Measurements from ENCODE around the gene ATP6V1C2.

Gene ATP6V1C2

GRCh38 chr2:10733566-10733925 lies 12.1 kb downstream of the ATP6V1C2 start:
- no peak for DNase-seq

DNA sequence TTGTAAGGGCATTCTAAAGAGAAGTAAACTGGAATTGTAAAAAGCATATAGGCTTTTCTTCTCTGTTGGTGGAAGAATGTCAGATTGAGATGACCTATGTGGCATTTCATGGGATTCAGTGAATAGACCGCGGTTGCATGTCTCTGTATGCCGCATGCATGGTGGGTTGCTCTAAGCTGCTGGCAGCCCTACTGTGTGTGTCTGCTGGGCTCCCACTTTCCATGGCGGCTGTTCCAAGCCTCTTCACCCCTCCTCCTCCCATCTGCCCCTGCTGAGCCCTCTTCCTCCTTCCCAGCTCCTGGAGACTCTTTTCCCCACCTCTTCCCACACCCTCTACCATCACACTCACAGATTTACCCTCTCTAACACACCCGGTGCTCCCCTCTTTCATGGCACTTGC lies 12.6 kb downstream of the ATP6V1C2 start:
- DNase-seq: no peak

- no peak for DNase-seq
Observed at GRCh38 chr2:10738192-10738591, 16.8 kb downstream of the ATP6V1C2 start.

GRCh38 chr2:10740226-10740625 lies 18.8 kb downstream of the ATP6V1C2 start:
- no peak for DNase-seq

DNA sequence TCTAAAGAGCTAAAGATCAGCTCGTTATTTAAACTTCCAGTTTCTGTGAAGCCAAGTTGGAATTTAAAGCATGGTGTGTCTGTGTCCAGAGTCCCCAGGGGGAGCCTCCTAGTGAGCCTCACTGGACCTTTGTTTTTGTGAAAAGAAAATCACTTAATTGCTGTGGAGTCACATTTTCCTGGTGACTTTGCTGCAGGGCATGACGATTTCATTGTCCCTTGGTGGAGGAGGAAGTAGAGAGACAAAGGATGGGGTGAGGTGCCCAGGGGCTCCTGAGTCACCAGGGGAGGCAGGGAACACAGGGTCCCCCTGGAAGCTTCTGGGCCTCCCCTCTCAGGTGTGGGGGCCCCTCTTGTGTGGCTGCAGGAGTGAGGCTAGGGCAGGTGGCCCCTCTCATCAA lies 19.7 kb downstream of the ATP6V1C2 start:
- no peak for DNase-seq

GRCh38 chr2:10742666-10743065 lies 21.2 kb downstream of the ATP6V1C2 start:
- no peak for DNase-seq

- no peak for DNase-seq
Observed at GRCh38 chr2:10750610-10751009, 29.2 kb downstream of the ATP6V1C2 start.

DNA sequence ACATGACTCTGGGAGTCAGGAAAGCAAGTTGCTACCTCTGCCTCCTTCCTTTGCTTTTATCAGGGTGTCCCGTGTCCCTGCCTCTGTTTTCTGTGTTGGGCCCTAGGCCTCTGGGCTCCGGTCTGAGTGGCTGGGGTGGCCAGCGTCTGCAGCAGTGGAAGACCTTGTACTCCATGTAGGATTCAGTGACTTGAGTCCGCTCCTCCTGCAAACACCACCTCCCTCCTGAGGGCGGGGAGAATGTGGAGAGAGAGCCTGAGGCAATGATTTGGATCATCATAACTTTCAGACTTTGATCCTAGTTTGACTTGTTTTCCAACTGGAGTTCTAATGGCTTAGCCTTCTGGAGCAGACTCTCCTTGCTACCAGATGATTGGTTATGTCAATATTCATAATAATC lies 30.8 kb downstream of the ATP6V1C2 start:
- no peak for DNase-seq

- no peak for DNase-seq
Observed at GRCh38 chr2:10753156-10753555, 31.7 kb downstream of the ATP6V1C2 start.

GRCh38 chr2:10753876-10754275 lies 32.4 kb downstream of the ATP6V1C2 start:
- no peak for DNase-seq

GRCh38 chr2:10755621-10756020 lies 34.2 kb downstream of the ATP6V1C2 start:
- no peak for DNase-seq

DNA sequence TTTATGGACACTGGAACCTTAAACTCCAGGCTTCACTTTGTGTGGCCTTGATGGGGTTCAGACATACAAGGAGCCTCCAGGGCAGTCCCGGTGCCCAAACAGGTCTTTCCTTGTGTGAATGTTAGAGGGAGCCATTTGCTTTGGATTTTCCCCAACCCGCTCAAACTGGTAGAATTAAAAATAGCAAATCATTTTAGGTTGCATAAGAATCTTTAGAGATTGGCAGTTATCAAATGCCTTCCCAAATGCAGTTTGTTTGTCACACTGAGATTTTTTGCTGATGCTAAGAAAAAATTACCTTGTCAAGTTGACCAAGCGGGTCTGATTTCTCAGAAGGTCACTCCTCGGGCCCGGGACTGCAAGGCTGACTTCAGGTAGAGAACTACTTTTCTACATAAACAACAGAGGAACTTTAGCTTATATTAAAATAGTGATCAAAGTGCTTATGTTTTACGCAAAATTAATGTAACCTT lies 36.4 kb downstream of the ATP6V1C2 start:
- DNase-seq: no peak

DNA sequence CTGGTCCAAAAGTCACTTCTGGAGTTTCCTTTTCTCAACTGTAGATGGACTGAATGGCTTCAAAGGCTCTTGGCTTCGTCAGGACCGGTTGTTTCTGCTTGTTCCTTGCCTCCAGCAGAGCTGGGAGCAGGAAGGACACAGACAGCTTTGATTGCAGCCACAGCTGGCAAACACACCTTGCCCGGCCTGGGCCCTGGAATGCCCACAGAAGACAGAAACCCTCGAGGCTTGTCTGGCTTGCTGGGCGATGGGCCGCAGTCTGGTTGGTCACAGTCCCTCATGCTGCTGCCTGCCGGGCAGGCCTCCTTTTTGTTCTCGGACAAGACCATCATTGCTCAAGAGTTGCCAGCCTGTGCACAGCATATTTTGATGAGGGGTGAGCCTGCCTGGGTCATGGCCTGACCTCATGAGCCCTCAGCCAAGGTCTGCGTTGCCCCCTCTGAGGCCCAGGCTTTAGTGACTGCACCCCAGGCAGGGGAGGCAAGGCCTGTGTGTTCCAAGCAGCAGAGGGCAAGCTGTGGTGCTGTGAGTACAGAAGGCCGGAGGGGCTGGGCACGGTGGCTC lies 37.8 kb downstream of the ATP6V1C2 start:
- DNase-seq: no peak

GRCh38 chr2:10760794-10761504 lies 39.5 kb downstream of the ATP6V1C2 start:
- no peak for DNase-seq

DNA sequence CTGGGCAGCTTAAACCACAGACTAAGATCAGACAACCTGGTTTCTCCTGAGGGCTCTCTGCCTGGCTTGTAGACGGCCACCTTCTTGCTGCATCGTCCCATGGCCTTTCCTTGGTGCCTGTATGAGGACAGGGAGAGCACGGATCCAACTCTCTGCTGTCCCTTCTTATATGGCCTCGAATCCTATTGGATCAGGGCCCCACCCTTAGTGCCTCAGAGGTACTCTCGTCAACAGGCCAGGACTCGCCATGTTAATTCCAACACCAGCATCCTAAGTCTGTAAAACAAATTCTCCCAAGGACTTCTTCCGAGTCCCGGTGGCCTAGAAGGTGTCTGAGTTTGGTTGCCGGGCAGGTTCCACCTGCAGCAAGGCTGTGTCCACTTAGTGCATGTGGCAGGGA lies 40.2 kb downstream of the ATP6V1C2 start:
- DNase-seq: no peak

DNA sequence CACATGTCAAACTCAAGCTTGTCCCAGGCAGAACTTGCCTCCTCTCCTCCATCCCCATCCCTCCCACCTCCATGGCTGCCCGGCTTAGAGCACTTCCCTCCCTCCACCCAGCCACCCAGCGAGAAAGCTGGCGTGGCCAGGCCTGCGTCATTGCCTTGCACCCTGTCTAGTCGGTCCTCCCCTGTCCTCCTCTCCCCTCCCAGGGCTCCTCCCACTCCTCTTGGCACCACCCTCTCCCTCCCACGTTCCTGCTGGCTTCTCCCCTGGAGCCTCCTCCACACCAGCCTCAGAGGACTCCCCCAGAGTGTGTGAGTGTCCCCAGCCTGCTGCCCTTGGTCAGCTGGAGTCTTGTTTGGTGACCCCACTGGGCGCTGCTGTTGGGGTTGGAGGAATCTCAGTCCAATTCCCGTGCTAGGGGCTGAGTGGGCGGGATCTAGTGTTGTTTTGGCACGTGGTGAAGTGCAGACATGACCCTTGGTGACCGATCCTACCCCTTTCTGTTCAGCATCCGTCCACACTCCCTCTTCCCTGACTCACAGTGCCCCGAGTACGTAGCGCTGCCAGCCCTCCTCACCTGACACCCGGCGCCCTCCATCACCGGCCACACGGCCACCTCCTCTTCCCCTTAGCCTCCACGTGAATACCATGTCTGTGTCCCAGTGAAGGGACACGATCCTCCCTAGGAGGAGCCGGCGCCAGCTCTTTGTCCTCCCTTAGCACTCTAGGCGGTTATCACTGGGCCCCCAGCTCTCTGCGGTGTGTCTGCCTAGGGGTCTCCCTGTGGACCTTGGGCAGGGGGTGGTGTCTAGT lies 41.4 kb downstream of the ATP6V1C2 start:
- DNase-seq: no peak

- DNase-seq: no peak
Observed at GRCh38 chr2:10763461-10763800, 42.0 kb downstream of the ATP6V1C2 start.

DNA sequence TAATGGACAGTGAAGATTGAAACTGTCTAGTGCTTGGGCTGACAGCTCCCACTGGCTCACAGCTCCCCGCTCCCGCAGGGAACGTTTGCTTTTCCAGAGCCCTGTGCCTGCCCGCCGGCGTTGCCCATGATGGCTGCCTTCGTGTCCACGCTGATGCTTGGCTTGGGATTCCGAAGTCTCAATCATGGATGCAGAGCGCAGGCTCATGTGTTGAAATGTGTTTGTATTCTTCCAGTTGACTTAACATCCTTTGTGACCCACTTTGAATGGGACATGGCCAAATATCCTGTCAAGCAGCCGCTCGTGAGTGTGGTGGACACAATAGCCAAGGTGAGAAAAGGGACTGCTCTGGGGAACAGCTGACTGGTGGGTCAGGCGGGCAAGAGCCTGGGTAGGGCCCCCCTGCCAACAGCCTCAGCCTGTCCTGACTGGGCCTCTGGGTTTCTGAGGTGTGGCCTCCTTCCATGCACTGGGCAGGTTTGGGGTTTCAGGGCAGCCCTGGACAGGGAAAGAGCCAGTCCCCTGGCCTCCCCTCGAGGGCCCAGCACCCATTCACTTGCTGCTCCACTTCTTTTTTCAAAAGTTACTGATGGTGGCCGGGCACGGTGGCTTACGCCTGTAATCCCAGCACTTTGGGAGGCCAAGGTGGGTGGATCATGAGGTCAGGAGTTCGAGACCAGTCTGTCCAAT lies 42.8 kb downstream of the ATP6V1C2 start:
- no peak for DNase-seq

DNA sequence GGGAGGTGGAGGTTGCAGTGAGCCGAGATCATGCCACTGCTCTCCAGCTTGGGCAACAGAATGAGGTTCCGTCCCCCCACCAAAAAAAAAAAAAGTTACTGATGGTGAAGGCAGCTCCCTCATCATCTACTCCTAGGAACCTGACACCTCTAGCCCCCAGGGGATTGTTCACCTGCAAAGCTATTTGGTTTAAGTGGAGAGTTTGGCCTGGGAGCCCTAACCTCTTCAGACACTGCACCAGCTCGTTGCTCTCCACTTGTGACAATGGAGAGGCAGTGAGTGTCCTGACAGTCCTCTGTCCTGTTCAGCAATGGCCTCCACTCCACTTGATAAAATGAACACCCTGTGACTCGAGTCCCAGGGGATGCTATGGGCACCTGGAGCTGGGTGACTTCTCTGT lies 43.5 kb downstream of the ATP6V1C2 start:
- DNase-seq: no peak

GRCh38 chr2:10765461-10765860 lies 44.0 kb downstream of the ATP6V1C2 start:
- no peak for DNase-seq

GRCh38 chr2:10765914-10766313 lies 44.5 kb downstream of the ATP6V1C2 start:
- DNase-seq: no peak

GRCh38 chr2:10768063-10768507 lies 46.7 kb downstream of the ATP6V1C2 start:
- no peak for DNase-seq

DNA sequence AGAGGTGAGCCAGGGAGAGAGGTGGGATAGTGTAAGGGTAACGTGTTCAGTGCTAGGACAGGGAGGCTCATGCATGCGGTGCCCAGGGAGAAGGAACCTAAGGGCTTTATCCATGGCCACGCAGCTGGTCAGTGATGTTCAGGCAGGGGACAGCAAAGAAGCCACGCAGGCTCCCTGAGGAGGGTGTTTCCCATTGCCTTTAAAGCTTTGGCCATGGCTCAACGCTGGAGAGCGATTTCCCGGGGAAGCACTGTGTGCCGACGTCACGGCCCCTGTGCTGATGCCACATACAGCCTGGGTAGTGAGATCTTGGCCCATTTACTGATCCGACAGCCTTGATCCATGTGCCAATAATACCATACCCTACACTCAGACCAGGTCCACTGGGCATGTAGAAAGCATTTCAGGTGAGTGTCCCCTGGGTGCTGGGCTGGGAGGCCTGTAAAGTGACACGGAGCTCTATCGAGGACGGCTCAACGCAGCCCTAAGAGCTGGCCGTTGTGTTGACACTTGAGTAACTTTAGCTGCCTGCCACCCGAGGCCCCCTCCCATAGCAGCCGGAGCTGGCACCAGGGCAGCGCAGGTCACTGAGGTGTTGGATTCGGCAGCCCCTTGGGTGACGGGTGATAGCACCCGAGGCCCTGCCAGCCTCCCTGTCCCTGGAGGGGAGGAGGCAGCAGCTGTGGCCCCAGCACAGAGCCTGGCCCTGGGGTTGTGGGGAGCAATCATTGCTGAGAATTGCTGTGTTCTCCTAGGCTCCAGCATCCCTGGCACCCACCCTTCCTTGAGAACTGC lies 49.7 kb downstream of the ATP6V1C2 start:
- DNase-seq: no peak

All from activated CD4-positive, alpha-beta T cell treated with anti-CD3 and anti-CD28 coated beads, Interleukin-2, Interleukin-6, amounts not matched to agents 100 ng/mL and 50 ng/mL, durations not matched to agents 16 hours and 8 hours (primary cell).